Measurements from ENCODE around the gene IPCEF1. TPM values are rescaled to one million over a fixed set of nuclear protein-coding genes. Genes with fewer than 3 reads are reported as not detected.

IPCEF1 gene
- total RNA-seq, 1 experiment from 2014 or later, result 0.48 TPM

GRCh38 chr6:154242617-154243357, 113.8 kb downstream of the IPCEF1 start:
- TF ChIP-seq CTCF (conservative IDR thresholded peaks at IDR 0.05), result no peak
- no CpG with 5 or more reads among the region's 13 CpGs for WGBS (ENCODE audit: extremely low coverage, insufficient read length, low lambda C conversion rate)
- no peak overlapping the region for H3K27ac Mint-ChIP-seq

More at GRCh38 chr6:154242617-154243357, 113.8 kb downstream of the IPCEF1 start:
- Histone ChIP-seq H4K20me1 (ENCODE audit: control insufficient read depth, insufficient read depth, insufficient read length) (no peaks in the 10 kb centered on the region), H3K27me3 (ENCODE audit: insufficient read depth, low read length) (no peaks in the 10 kb centered on the region), H3K18ac (ENCODE audit: insufficient read length, low read depth, low read length) (no peak overlapping the region), H3K23ac (ENCODE audit: insufficient read length, low read depth, low read length) (no peak overlapping the region), H2BK12ac (ENCODE audit: insufficient read length, low read depth, low read length) (no peak overlapping the region), H3K14ac (ENCODE audit: insufficient read depth, low read length) (no peak overlapping the region), H2AK5ac (ENCODE audit: insufficient read length, low read length) (no peak overlapping the region), H2BK5ac (ENCODE audit: insufficient read length, low read length) (no peak overlapping the region), H3T11ph (ENCODE audit: low read length) (no peak overlapping the region), H4K8ac (replicated peaks; ENCODE audit: insufficient read length, low read depth, low read length) (no peak overlapping the region), H3K9me3 (ENCODE audit: control insufficient read depth, low read depth, low read length) (no peaks in the 10 kb centered on the region), H3K27ac (ENCODE audit: insufficient read length, low read depth, low read length) (no peak overlapping the region), H3K4me1 (ENCODE audit: insufficient read depth, low read length) (peaks cover 14% of the 10 kb centered on the region; the same call in 1 of the 2 replicates), H3K23me2 (ENCODE audit: insufficient read length, low read depth, low read length, poor library complexity, severe bottlenecking) (no peaks in the 10 kb centered on the region), H2BK15ac (ENCODE audit: low read depth, low read length) (no peak overlapping the region), H2BK120ac (ENCODE audit: low read depth, low read length, poor library complexity, severe bottlenecking) (no peak overlapping the region), H3K4ac (ENCODE audit: low read depth, low read length) (no peak overlapping the region), H4K91ac (ENCODE audit: insufficient read length, low read depth, low read length) (no peak overlapping the region), H2BK20ac (ENCODE audit: low read depth, low read length, poor library complexity, severe bottlenecking) (no peak overlapping the region), H3K9ac (ENCODE audit: extremely low read depth, insufficient read length, low read length) (no peak overlapping the region), H3K79me2 (ENCODE audit: insufficient read depth, low read length) (no peaks in the 10 kb centered on the region), H3K79me1 (ENCODE audit: insufficient read depth, low read depth, low read length, poor library complexity, severe bottlenecking) (no peaks in the 10 kb centered on the region), H3K56ac (ENCODE audit: insufficient read length, low read depth, low read length) (no peak overlapping the region), H4K5ac (ENCODE audit: insufficient read length, low read depth, low read length) (no peak overlapping the region), H2AFZ (ENCODE audit: low read length) (no peak overlapping the region), H3K4me2 (ENCODE audit: insufficient read depth, insufficient read length, low read length) (no peak overlapping the region)
- no peak for DNase-seq
- H3K9me3 Mint-ChIP-seq, result no peaks in the 10 kb centered on the region; a peak in 1 of 5 replicates
- H3K4me3 Mint-ChIP-seq, result no peak overlapping the region; a peak in 1 of 5 replicates
- peaks cover 53% of the 10 kb centered on the region in 2 experiments for H3K4me1 Mint-ChIP-seq
- H3K36me3 Mint-ChIP-seq (ENCODE audit: insufficient read depth in 1 of 3, low read depth in 3 of 3), result no peaks in the 10 kb centered on the region; a peak in 1 of 7 replicates
- no peaks in the 10 kb centered on the region for H3K27me3 Mint-ChIP-seq (ENCODE audit: low read depth)

All from H9 (cell line).